ENCODE results near the gene ZNF524. TPM values are rescaled to one million over a fixed set of nuclear protein-coding genes. Genes with fewer than 3 reads are reported as not detected.

The ZNF524 gene
- total and polyA plus RNA-seq, 10 of the 15 experiments (the other 5 are each of a cell fraction or from before 2014, with no cell fraction given) = 0.47 to 18.6 (median 12.4) TPM; not detected in 1

DNA sequence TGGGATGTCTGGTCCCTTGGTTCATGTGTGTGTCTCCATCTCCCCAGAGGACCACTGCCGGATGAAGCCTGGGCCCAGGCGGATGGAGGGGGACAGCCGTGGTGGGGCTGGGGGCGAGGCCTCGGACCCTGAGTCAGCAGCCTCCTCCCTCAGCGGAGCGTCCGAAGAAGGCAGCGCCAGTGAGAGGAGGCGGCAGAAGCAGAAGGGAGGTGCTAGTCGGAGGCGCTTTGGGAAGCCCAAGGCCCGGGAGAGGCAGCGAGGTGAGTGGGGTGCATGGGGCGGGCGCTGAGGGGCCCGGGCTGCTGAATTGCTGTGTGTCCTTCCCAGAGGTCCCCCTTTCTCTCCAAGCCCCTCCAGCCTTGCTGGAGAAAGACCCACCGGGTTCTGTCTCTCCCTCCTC is 51.1 kb downstream of the ZNF524 start (continued):
- no peak for TF ChIP-seq CHD2 (IDR thresholded peaks at IDR 0.05; ENCODE audit: borderline replicate concordance, low read depth, low read length)
- TF ChIP-seq TCF7 (IDR thresholded peaks at IDR 0.05; ENCODE audit: borderline replicate concordance) = no peak
- TF ChIP-seq ZSCAN29 (IDR thresholded peaks at IDR 0.05) = no peak
- TF ChIP-seq GATAD2B (conservative IDR thresholded peaks at IDR 0.05; ENCODE audit: low read depth) = no peak

GRCh38 chr19:55652311-55653128 is 52.4 kb downstream of the ZNF524 start:
- H3K9me3 ChIP-seq (replicated peaks; ENCODE audit: control insufficient read depth, insufficient read depth, low read length) = no peaks in the 10 kb centered on the region
- no peak overlapping the region for H3K4me2 ChIP-seq (ENCODE audit: control insufficient read depth, insufficient read depth)
- no peak for ATAC-seq
- H3K27ac ChIP-seq (ENCODE audit: control insufficient read depth, insufficient read depth) = no peak overlapping the region
- POLR2A ChIA-PET = interaction anchor here (0.7 to 0.9 kb wide), 2 partner anchors 16 to 20 kb away, joined by 6 to 8 read pairs; no protein-coding TSS in a partner anchor
- peaks cover 4% of the 10 kb centered on the region for H4K20me1 ChIP-seq (ENCODE audit: control insufficient read depth, insufficient read depth)
- no peak for FAIRE-seq
- BruUV-seq (replicated peaks) = no TSS peak
- no peaks in the 10 kb centered on the region for H3K27me3 ChIP-seq (replicated peaks in 1 of 2; ENCODE audit: control insufficient read depth in 2 of 2, insufficient read depth in 2 of 2, low read length in 1 of 2)
- no peak for DNase-seq (ENCODE audit: low read depth, low spot score)
- in situ Hi-C loops (cut with MboI) (loop anchor here (5.0 to 25.0 kb wide), 3 partner anchors 660 to 1515 kb away; partner anchors contain the start of genes CNOT3, LENG9 and ZSCAN5A), intact Hi-C loops (cut with micrococcal nuclease; ENCODE audit: unreplicated experiment) (no loop called here)
- no peak overlapping the region for H3K9ac ChIP-seq (ENCODE audit: control insufficient read depth, insufficient read depth, low read length)
- no peak overlapping the region for H3K4me3 ChIP-seq
- CTCF ChIA-PET = interaction anchor here (0.6 to 3.6 kb wide), 12 partner anchors 8 to 1274 kb away, joined by 3 to 85 read pairs (median 5); no protein-coding TSS in a partner anchor
- WGBS (ENCODE audit: insufficient coverage, insufficient replicate concordance, low lambda C conversion rate, missing lambda C conversion rate) = 94% methylated on average over 41 of the region's 71 CpGs
- RAD21 ChIA-PET (ENCODE audit: unreplicated experiment) = interaction anchor here (0.9 kb wide), 1 partner anchor 20 kb away, joined by 10 read pairs; no protein-coding TSS in a partner anchor
- peaks cover 0 to 1% of the 10 kb centered on the region in 2 experiments; a peak in 2 of 4 replicates for H3K36me3 ChIP-seq (ENCODE audit: control insufficient read depth in 2 of 2, insufficient read depth in 2 of 2, low read length in 1 of 2)
- peaks cover 47% of the 10 kb centered on the region for H3K79me2 ChIP-seq (ENCODE audit: control insufficient read depth, insufficient read depth, low read length)
- H3K4me1 ChIP-seq (ENCODE audit: control insufficient read depth, insufficient read depth, low read length) = peaks cover 9% of the 10 kb centered on the region
- SMC1A ChIA-PET (ENCODE audit: uncharacterized antibody, unreplicated experiment) = interaction anchor here (2.6 kb wide), 1 partner anchor 19 kb away, joined by 28 read pairs; no protein-coding TSS in a partner anchor
- no peak overlapping the region for H2AFZ ChIP-seq (ENCODE audit: control insufficient read depth, low read depth, low read length)
- no peak for TF ChIP-seq SMAD5 (IDR thresholded peaks at IDR 0.05; ENCODE audit: low read depth)
- no peak for TF ChIP-seq MYC (IDR thresholded peaks at IDR 0.05; ENCODE audit: insufficient read depth, insufficient read length, insufficient replicate concordance, low read length, severe bottlenecking)
- TF ChIP-seq ZNF207 (IDR thresholded peaks at IDR 0.05; ENCODE audit: borderline replicate concordance) = no peak
- TF ChIP-seq E2F4 (IDR thresholded peaks at IDR 0.05; ENCODE audit: low read depth, low read length) = no peak
- no peak for TF ChIP-seq CBX3 (IDR thresholded peaks at IDR 0.05; ENCODE audit: borderline replicate concordance, low read depth)
- TF ChIP-seq YY1 (IDR thresholded peaks at IDR 0.05; ENCODE audit: low read depth, low read length) = no peak
- no peak for TF ChIP-seq TBL1XR1 (IDR thresholded peaks at IDR 0.05; ENCODE audit: low read depth, low read length)
- TF ChIP-seq CHD1 (IDR thresholded peaks at IDR 0.05; ENCODE audit: low read depth, low read length) = no peak
- TF ChIP-seq TCF7 (IDR thresholded peaks at IDR 0.05; ENCODE audit: borderline replicate concordance) = no peak
- TF ChIP-seq MYB (IDR thresholded peaks at IDR 0.05; ENCODE audit: borderline replicate concordance, low read depth, low read length) = no peak
- TF ChIP-seq, protein P1, sequence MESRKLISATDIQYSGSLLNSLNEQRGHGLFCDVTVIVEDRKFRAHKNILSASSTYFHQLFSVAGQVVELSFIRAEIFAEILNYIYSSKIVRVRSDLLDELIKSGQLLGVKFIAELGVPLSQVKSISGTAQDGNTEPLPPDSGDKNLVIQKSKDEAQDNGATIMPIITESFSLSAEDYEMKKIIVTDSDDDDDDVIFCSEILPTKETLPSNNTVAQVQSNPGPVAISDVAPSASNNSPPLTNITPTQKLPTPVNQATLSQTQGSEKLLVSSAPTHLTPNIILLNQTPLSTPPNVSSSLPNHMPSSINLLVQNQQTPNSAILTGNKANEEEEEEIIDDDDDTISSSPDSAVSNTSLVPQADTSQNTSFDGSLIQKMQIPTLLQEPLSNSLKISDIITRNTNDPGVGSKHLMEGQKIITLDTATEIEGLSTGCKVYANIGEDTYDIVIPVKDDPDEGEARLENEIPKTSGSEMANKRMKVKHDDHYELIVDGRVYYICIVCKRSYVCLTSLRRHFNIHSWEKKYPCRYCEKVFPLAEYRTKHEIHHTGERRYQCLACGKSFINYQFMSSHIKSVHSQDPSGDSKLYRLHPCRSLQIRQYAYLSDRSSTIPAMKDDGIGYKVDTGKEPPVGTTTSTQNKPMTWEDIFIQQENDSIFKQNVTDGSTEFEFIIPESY (IDR thresholded peaks at IDR 0.05) = no peak
- TF ChIP-seq EZH2 (IDR thresholded peaks at IDR 0.05; ENCODE audit: borderline replicate concordance, control insufficient read depth, low read depth, low read length) = no peak
- no peak for TF ChIP-seq PKNOX1 (IDR thresholded peaks at IDR 0.05)
- no peak for TF ChIP-seq SPI1 (IDR thresholded peaks at IDR 0.05; ENCODE audit: borderline replicate concordance, insufficient read depth, low read depth, low read length)
- no peak for TF ChIP-seq KLF5 (IDR thresholded peaks at IDR 0.05; ENCODE audit: partially characterized antibody)

Data from GM12878 (cell line).